Liver (tissue), 3 donors: ENCODE measurements around the gene SRGAP1.

Experiments used
- CTCF ChIP-seq: fragments of 150-350 bp; IDR thresholded peaks from 2 replicates; pipeline ENCODE4 v1.5.1; 2017; ENCODE audit warnings: improper control_type of control experiment, low read depth, low read length; ENCODE audit not compliant: missing input control
- SP1 ChIP-seq: IDR thresholded peaks from 2 replicates; pipeline ENCODE4 v1.6.1; 2018; ENCODE audit warnings: antibody characterized with exemption, mild to moderate bottlenecking
- donor health status: healthy.
- donor health status: healthy.

- TF ChIP-seq SP1 = no peak
- TF ChIP-seq CTCF = no peak
Observed at GRCh38 chr12:63911341-63911740, 66.8 kb downstream of the SRGAP1 start.
